MM.1S (cell line): ENCODE measurements around the gene NKAPL.

Experiments
- DNase-seq: peaks from one replicate; pipeline ENCODE4 v3.0.0-alpha.2; 2015
- H2AFZ ChIP-seq: fragments of 300-600 bp; sonication (generic); 2 replicates; pipeline ENCODE4 v1.6.0; 2016; ENCODE audit warnings: antibody characterized with exemption, low read length
- H3F3A ChIP-seq: fragments of 300-600 bp; sonication (generic); 2 replicates; pipeline ENCODE4 v1.6.1; 2016; ENCODE audit warnings: mild to moderate bottlenecking, antibody characterized with exemption, low read length, moderate library complexity, mixed read lengths; ENCODE audit not compliant: insufficient read depth
- H3K27ac ChIP-seq: fragments of 300-600 bp; sonication (generic); 2 replicates; pipeline ENCODE4 v1.5.1; 2016; ENCODE audit warnings: mild to moderate bottlenecking, low read length
- H3K27me3 ChIP-seq: fragments of 300-600 bp; sonication (generic); replicated peaks from 2 replicates; pipeline ENCODE4 v1.6.0; 2016; ENCODE audit warnings: low read length; ENCODE audit not compliant: insufficient read depth
- H3K36me3 ChIP-seq: fragments of 300-600 bp; sonication (generic); replicated peaks from 2 replicates; pipeline ENCODE4 v1.6.1; 2016; ENCODE audit warnings: mild to moderate bottlenecking, low read length, mixed read lengths; ENCODE audit not compliant: insufficient read depth
- H3K4me1 ChIP-seq: fragments of 300-600 bp; sonication (generic); 2 replicates; pipeline ENCODE4 v1.6.1; 2016; ENCODE audit warnings: low read length, mixed read lengths
- H3K4me2 ChIP-seq: fragments of 300-600 bp; sonication (generic); 2 replicates; pipeline ENCODE4 v1.6.0; 2016; ENCODE audit warnings: low read depth, low read length
- H3K4me3 ChIP-seq: fragments of 300-600 bp; sonication (generic); 2 replicates; pipeline ENCODE4 v1.5.1; 2016; ENCODE audit warnings: low read length, mixed read lengths
- H3K79me2 ChIP-seq: fragments of 300-600 bp; sonication (generic); 2 replicates; pipeline ENCODE4 v1.6.1; 2016; ENCODE audit warnings: mixed run types, low read length, mixed read lengths
- H3K9ac ChIP-seq: fragments of 300-600 bp; sonication (generic); 2 replicates; pipeline ENCODE4 v1.6.1; 2016; ENCODE audit warnings: low read length, mixed read lengths
- H3K9me2 ChIP-seq: fragments of 300-600 bp; sonication (generic); replicated peaks from 2 replicates; pipeline ENCODE4 v1.6.1; 2016; ENCODE audit warnings: mild to moderate bottlenecking, low read length, mixed read lengths; ENCODE audit not compliant: insufficient read depth
- H3K9me3 ChIP-seq: fragments of 300-600 bp; sonication (generic); replicated peaks from 2 replicates; pipeline ENCODE4 v1.6.1; 2016; ENCODE audit warnings: mild to moderate bottlenecking, low read length, mixed read lengths; ENCODE audit not compliant: insufficient read depth
- H4K20me1 ChIP-seq: fragments of 300-600 bp; sonication (generic); 2 replicates; pipeline ENCODE4 v1.6.1; 2016; ENCODE audit warnings: mild to moderate bottlenecking, low read length, moderate library complexity, mixed read lengths; ENCODE audit not compliant: insufficient read depth
- EZH2 ChIP-seq: fragments of 300-600 bp; sonication (generic); optimal IDR thresholded peaks from 2 replicates; pipeline ENCODE3; 2017; ENCODE audit warnings: low read depth, mild to moderate bottlenecking, antibody characterized with exemption, low read length, mixed read lengths
- EZH2phosphoT487 ChIP-seq: fragments of 300-600 bp; sonication (generic); IDR thresholded peaks from 2 replicates; pipeline ENCODE4 v1.6.1; 2018; ENCODE audit warnings: antibody characterized with exemption, low read length
- TF ChIP-seq, protein P1 (sequence below): fragments of 300-600 bp; sonication (generic); IDR thresholded peaks from 2 replicates; pipeline ENCODE4 v1.5.1; 2016; ENCODE audit warnings: antibody characterized with exemption, low read length, mixed read lengths

The NKAPL gene

DNA sequence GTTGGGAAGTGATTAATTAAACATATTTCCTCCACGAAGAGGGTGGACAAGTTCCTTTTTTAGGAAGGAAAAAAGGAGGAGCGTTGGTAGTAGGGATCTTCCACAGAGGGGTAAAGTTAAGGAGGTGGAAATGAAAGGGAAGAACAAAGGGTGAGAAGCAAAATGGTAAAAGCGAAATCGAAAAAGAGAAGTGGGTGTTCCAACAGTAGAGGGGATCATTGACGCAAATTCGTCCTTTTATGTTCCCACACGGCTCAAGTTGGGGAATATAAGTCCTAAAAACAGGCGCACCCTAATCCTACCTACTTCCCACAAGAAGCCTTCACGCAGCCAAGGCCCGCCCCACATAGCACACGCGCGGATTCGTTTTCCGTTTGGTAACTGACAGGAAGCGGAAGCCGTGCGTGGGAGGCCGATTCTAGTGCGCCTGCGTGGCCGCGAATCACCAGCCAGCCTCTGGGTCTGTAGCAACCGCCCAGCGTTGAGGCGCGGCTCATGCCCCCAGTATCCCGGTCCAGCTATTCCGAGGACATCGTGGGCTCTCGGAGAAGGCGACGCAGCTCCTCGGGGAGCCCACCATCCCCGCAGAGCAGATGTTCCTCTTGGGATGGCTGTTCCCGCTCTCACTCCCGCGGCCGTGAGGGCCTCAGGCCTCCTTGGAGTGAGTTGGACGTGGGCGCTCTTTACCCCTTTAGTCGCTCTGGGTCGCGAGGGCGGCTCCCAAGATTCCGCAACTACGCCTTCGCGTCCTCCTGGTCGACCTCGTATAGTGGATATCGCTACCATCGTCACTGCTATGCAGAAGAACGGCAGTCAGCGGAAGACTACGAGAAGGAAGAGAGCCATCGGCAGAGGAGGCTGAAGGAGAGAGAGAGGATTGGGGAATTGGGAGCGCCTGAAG is at the start of gene NKAPL:
TSS of gene NKAPL (plus strand) at position 421 of the 901 bp plus-strand sequence. CDS start at position 496, 75 bp downstream.
- no peaks in the 10 kb centered on the region for H3K79me2 ChIP-seq
- H3K4me1 ChIP-seq = no peaks in the 10 kb centered on the region
- TF ChIP-seq, protein P1, sequence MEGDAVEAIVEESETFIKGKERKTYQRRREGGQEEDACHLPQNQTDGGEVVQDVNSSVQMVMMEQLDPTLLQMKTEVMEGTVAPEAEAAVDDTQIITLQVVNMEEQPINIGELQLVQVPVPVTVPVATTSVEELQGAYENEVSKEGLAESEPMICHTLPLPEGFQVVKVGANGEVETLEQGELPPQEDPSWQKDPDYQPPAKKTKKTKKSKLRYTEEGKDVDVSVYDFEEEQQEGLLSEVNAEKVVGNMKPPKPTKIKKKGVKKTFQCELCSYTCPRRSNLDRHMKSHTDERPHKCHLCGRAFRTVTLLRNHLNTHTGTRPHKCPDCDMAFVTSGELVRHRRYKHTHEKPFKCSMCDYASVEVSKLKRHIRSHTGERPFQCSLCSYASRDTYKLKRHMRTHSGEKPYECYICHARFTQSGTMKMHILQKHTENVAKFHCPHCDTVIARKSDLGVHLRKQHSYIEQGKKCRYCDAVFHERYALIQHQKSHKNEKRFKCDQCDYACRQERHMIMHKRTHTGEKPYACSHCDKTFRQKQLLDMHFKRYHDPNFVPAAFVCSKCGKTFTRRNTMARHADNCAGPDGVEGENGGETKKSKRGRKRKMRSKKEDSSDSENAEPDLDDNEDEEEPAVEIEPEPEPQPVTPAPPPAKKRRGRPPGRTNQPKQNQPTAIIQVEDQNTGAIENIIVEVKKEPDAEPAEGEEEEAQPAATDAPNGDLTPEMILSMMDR = no peak
- TF ChIP-seq EZH2phosphoT487 (no peak), EZH2 (no peak)
- H3F3A ChIP-seq = no peaks in the 10 kb centered on the region
- no peaks in the 10 kb centered on the region for H3K36me3 ChIP-seq
- peak; percentile 19 for DNase-seq
- H3K9me3 ChIP-seq = no peaks in the 10 kb centered on the region
- H4K20me1 ChIP-seq = no peaks in the 10 kb centered on the region
- H3K9ac ChIP-seq = no peak within 1 kb of the TSS
- peak within 1 kb of the TSS; percentile 45 for H2AFZ ChIP-seq
- peak within 1 kb of the TSS; percentile 53 for H3K4me3 ChIP-seq
- peak within 1 kb of the TSS; percentile 38 for H3K4me2 ChIP-seq
- H3K27me3 ChIP-seq = no peaks in the 10 kb centered on the region
- H3K27ac ChIP-seq = no peak within 1 kb of the TSS
- H3K9me2 ChIP-seq = no peaks in the 10 kb centered on the region

DNA sequence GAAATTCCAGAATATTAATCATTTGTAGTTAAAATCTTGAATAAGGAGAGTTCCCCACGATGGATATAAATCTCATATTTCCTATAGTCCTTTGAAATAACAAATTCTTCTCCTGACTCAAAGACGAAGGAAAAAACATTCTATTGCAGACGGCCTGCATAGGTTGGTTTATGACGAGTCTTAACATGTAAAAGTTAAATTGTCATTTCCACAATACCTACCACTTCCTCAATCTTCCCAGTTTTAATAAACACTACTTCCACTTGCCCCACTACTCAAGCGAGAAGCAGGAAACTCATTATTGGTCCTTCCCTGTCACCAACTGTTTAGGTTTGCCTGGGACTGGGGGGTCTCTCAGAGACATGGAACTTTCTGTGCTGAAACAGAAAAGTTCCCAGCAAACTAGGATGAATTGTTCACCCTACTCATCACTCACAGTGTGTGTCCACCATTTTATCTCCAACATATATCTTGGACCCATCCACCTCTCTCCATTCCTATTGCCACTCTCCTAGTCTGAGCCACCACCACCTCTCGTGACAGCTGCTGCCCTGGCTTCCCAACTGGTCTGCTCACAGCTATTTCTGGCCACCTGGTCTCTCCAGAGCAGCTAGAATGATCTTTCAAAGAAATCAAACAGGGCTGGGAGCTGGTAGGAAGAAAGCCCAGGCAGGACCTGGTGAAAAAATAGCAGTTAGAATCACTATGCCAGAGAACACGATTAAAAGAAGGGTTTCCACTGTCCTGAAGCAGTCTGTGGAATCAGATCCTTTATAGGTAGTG is 49.2 kb upstream of the NKAPL start:
- H3K9ac ChIP-seq = no peak overlapping the region
- TF ChIP-seq EZH2phosphoT487 (no peak), EZH2 (no peak)
- TF ChIP-seq, protein P1 = no peak

DNA sequence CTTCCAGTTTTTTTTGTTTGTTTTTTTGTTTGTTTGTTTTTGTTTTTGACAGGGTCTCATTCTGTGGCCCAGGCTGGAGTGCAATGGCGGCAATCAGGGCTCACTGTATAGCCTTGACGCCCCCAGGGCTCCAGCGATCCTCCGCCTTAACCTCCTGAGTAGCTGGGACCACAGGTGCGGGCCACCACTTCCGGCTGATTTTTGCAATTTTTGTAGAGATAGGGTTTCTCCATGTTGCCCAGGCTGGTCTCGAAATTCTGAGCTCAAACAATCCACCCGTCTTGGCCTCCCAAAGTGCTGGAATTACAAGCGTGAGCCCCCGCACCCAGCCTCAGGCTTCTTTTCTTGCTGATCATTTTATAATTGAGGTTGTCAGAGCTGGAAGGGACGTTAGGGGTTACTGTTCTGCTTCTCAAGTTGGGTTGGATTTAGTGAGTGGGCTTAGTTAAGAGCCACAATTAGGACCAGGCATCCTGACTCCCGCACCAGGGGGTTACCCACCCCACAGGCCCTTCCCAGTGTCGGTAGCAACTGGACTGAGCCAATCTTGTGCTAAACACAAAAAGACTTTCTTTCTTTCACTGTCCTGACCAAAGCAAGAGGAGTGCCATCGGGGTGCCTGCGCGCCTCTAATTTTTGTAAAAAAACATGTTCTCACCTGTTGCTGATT is 47.1 kb upstream of the NKAPL start:
- Histone ChIP-seq H3F3A (peaks cover 18% of the 10 kb centered on the region), H3K36me3 (no peaks in the 10 kb centered on the region), H3K4me3 (peak overlapping the region; percentile 78), H2AFZ (peak overlapping the region; percentile 75), H3K79me2 (no peaks in the 10 kb centered on the region), H3K9ac (peak overlapping the region; percentile 52; the same call in 1 of the 2 replicates), H3K9me3 (no peaks in the 10 kb centered on the region), H4K20me1 (no peaks in the 10 kb centered on the region), H3K4me1 (peaks cover 4% of the 10 kb centered on the region; the same call in 1 of the 2 replicates), H3K9me2 (no peaks in the 10 kb centered on the region), H3K27me3 (peaks cover 35% of the 10 kb centered on the region), H3K4me2 (peak overlapping the region; percentile 89), H3K27ac (peak overlapping the region; percentile 24; the same call in 1 of the 2 replicates)
- no peak for DNase-seq
- TF ChIP-seq EZH2 = no peak
- TF ChIP-seq EZH2phosphoT487 = no peak
- TF ChIP-seq, protein P1 = no peak

More for the DNA sequence above, 49.2 kb upstream of the NKAPL start:
- Histone ChIP-seq H3K4me1 (peaks cover 4% of the 10 kb centered on the region; the same call in 1 of the 2 replicates), H3K4me2 (no peak overlapping the region), H3K4me3 (no peak overlapping the region), H3K9me3 (no peaks in the 10 kb centered on the region), H4K20me1 (no peaks in the 10 kb centered on the region), H2AFZ (no peak overlapping the region), H3K79me2 (no peaks in the 10 kb centered on the region), H3K27me3 (peaks cover 44% of the 10 kb centered on the region), H3F3A (peaks cover 18% of the 10 kb centered on the region), H3K27ac (no peak overlapping the region), H3K36me3 (no peaks in the 10 kb centered on the region), H3K9me2 (no peaks in the 10 kb centered on the region)
- no peak for DNase-seq
